Neural progenitor cell (in vitro differentiated cells): ENCODE measurements around the gene KHNYN. TPM values are rescaled to one million over a fixed set of nuclear protein-coding genes. Genes with fewer than 3 reads are reported as not detected.

Source experiments
- DNase-seq: peaks from one replicate; pipeline ENCODE4 v3.0.0-alpha.2; 2016; ENCODE audit warnings: low spot score
- H2AFZ ChIP-seq: fragments of 200-600 bp; sonication (generic); replicated peaks from 2 replicates; pipeline ENCODE4 v1.6.1; 2016; ENCODE audit warnings: antibody characterized with exemption
- H3F3A ChIP-seq: fragments of 200-600 bp; sonication (generic); 2 replicates; pipeline ENCODE4 v1.6.1; 2016; ENCODE audit warnings: antibody characterized with exemption, low read depth
- H3K27ac ChIP-seq: fragments of 200-600 bp; sonication (generic); 2 replicates; pipeline ENCODE4 v1.5.1; 2016; ENCODE audit warnings: mild to moderate bottlenecking
- H3K27me3 ChIP-seq: fragments of 200-600 bp; sonication (generic); 2 replicates; pipeline ENCODE4 v1.6.1; 2016; ENCODE audit warnings: mild to moderate bottlenecking, moderate library complexity
- H3K36me3 ChIP-seq: fragments of 200-600 bp; sonication (generic); 2 replicates; pipeline ENCODE4 v1.5.1; 2016
- H3K4me1 ChIP-seq: fragments of 200-600 bp; sonication (generic); 2 replicates; pipeline ENCODE4 v1.6.1; 2016; ENCODE audit warnings: mixed run types
- H3K4me2 ChIP-seq: fragments of 200-600 bp; sonication (generic); 2 replicates; pipeline ENCODE4 v1.6.1; 2016
- H3K4me3 ChIP-seq: fragments of 200-600 bp; sonication (generic); 2 replicates; pipeline ENCODE4 v1.5.1; 2016
- H3K79me2 ChIP-seq: fragments of 200-600 bp; sonication (generic); 2 replicates; pipeline ENCODE4 v1.6.1; 2016; ENCODE audit warnings: low read depth
- H3K9ac ChIP-seq: fragments of 200-600 bp; sonication (generic); 2 replicates; pipeline ENCODE4 v1.6.1; 2016
- H3K9me3 ChIP-seq: fragments of 200-600 bp; sonication (generic); 2 replicates; pipeline ENCODE4 v1.5.1; 2016; ENCODE audit warnings: low read depth
- H4K20me1 ChIP-seq: fragments of 200-600 bp; sonication (generic); 2 replicates; pipeline ENCODE4 v1.6.1; 2016; ENCODE audit warnings: low read depth
- H3K27ac Mint-ChIP-seq: 3 replicates; pipeline ENCODE4 v1.8.0; 2021; ENCODE audit warnings: mixed read lengths
- H3K27me3 Mint-ChIP-seq: 2 replicates; pipeline ENCODE4 v1.8.0; 2022; ENCODE audit warnings: low read depth, mild to moderate bottlenecking, inconsistent platforms, moderate library complexity, mixed read lengths; ENCODE audit not compliant: insufficient read depth
- H3K36me3 Mint-ChIP-seq: 3 replicates; pipeline ENCODE4 v1.8.0; 2021; ENCODE audit warnings: mixed read lengths
- H3K4me1 Mint-ChIP-seq: 3 replicates; pipeline ENCODE4 v1.8.0; 2021; ENCODE audit warnings: mixed read lengths
- H3K4me3 Mint-ChIP-seq: 3 replicates; pipeline ENCODE4 v1.8.0; 2021; ENCODE audit warnings: mild to moderate bottlenecking, moderate library complexity, mixed read lengths
- H3K9me3 Mint-ChIP-seq: 3 replicates; pipeline ENCODE4 v1.8.0; 2020; ENCODE audit warnings: mixed read lengths
- EZH2 ChIP-seq: fragments of 200-600 bp; sonication (generic); IDR thresholded peaks from 2 replicates; pipeline ENCODE4 v1.6.1; 2017; ENCODE audit warnings: antibody characterized with exemption, mild to moderate bottlenecking, moderate library complexity
- EZH2phosphoT487 ChIP-seq: fragments of 200-600 bp; sonication (generic); IDR thresholded peaks from 2 replicates; pipeline ENCODE4 v1.6.1; 2017; ENCODE audit warnings: antibody characterized with exemption
- total RNA-seq: library from RNA; depleted of rRNA; stranded (reverse); fragments of >200 nt; gene quantifications from 2 replicates; pipeline ENCODE4 v1.2.3, GENCODE V29; 2015; ENCODE audit warnings: low replicate concordance
- TF ChIP-seq, protein P1 (sequence below): fragments of 200-600 bp; sonication (generic); IDR thresholded peaks from 2 replicates; pipeline ENCODE4 v1.5.1; 2017; ENCODE audit warnings: antibody characterized with exemption, mild to moderate bottlenecking

Gene KHNYN
- total RNA-seq, 1 donor from 2014 or later: 20.4 TPM

DNA sequence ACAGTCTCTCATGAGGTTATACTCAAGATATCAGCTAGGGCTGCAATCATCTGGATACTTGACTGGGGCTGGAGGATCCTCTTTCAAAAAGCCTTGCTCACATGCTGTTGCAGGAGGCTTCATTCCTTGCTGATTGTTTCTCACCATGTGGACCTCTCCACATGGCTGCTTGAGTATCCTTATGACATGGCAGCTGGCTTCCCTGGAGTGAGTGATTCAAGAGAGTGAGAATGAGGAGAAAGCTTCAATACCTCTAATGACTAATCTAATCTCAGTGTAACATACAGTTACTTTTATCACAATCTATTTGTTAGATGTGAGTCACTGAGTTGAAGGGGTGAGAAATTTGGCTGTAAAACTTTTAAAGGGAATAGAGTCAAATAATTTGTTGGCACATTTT, 27.2 kb downstream of the KHNYN start:
- H3K27ac ChIP-seq: no peak overlapping the region
- H3K9me3 ChIP-seq: peaks cover 6% of the 10 kb centered on the region
- DNase-seq: no peak
- no peaks in the 10 kb centered on the region for H3K27me3 Mint-ChIP-seq
- no peak overlapping the region for H3K9ac ChIP-seq
- no peaks in the 10 kb centered on the region for H3K79me2 ChIP-seq
- H3K36me3 Mint-ChIP-seq: peaks cover 20% of the 10 kb centered on the region
- no peaks in the 10 kb centered on the region for H4K20me1 ChIP-seq
- H3K27ac Mint-ChIP-seq: no peak overlapping the region
- H3K4me3 Mint-ChIP-seq: no peak overlapping the region
- H3K9me3 Mint-ChIP-seq: peaks cover 10% of the 10 kb centered on the region
- H3K4me3 ChIP-seq: no peak overlapping the region
- TF ChIP-seq EZH2 (no peak), EZH2phosphoT487 (no peak)
- TF ChIP-seq, protein P1, sequence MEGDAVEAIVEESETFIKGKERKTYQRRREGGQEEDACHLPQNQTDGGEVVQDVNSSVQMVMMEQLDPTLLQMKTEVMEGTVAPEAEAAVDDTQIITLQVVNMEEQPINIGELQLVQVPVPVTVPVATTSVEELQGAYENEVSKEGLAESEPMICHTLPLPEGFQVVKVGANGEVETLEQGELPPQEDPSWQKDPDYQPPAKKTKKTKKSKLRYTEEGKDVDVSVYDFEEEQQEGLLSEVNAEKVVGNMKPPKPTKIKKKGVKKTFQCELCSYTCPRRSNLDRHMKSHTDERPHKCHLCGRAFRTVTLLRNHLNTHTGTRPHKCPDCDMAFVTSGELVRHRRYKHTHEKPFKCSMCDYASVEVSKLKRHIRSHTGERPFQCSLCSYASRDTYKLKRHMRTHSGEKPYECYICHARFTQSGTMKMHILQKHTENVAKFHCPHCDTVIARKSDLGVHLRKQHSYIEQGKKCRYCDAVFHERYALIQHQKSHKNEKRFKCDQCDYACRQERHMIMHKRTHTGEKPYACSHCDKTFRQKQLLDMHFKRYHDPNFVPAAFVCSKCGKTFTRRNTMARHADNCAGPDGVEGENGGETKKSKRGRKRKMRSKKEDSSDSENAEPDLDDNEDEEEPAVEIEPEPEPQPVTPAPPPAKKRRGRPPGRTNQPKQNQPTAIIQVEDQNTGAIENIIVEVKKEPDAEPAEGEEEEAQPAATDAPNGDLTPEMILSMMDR: no peak
- no peaks in the 10 kb centered on the region for H3K27me3 ChIP-seq
- no peaks in the 10 kb centered on the region for H3K36me3 ChIP-seq
- H2AFZ ChIP-seq: no peak overlapping the region
- H3F3A ChIP-seq: no peaks in the 10 kb centered on the region
- H3K4me2 ChIP-seq: no peak overlapping the region
- H3K4me1 Mint-ChIP-seq: no peaks in the 10 kb centered on the region
- H3K4me1 ChIP-seq: no peaks in the 10 kb centered on the region

DNA sequence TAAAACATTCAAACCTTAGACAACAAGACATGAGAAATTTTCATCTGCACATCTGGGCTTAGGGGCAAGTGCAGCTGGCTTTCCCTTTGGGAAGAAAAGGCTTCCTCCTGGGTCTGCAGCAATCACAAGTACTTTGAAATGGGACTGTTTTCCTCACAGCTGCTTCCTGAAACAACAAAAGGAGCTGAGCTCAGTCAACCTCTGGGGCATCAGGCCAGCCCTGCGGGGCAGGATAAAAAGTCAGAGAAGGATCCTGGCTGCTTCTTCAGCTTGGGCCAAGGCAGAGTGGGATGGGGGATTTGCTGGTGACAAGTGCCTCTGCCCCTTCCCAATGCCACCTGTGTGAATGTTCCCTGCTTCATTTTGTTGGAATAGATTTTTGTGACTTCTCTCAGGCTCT, 29.0 kb downstream of the KHNYN start:
- Mint-ChIP-seq H3K4me3 (no peak overlapping the region), H3K27me3 (no peaks in the 10 kb centered on the region), H3K27ac (no peak overlapping the region), H3K4me1 (no peaks in the 10 kb centered on the region), H3K36me3 (peaks cover 13% of the 10 kb centered on the region), H3K9me3 (peaks cover 9% of the 10 kb centered on the region)
- no peak for DNase-seq
- Histone ChIP-seq H2AFZ (no peak overlapping the region), H3K79me2 (no peaks in the 10 kb centered on the region), H3K36me3 (no peaks in the 10 kb centered on the region), H3K4me2 (no peak overlapping the region), H4K20me1 (no peaks in the 10 kb centered on the region), H3K4me3 (no peak overlapping the region), H3F3A (no peaks in the 10 kb centered on the region), H3K27ac (no peak overlapping the region), H3K9ac (no peak overlapping the region), H3K9me3 (peaks cover 6% of the 10 kb centered on the region), H3K4me1 (no peaks in the 10 kb centered on the region), H3K27me3 (no peaks in the 10 kb centered on the region)
- TF ChIP-seq EZH2 (no peak), EZH2phosphoT487 (no peak)
- TF ChIP-seq, protein P1: no peak

DNA sequence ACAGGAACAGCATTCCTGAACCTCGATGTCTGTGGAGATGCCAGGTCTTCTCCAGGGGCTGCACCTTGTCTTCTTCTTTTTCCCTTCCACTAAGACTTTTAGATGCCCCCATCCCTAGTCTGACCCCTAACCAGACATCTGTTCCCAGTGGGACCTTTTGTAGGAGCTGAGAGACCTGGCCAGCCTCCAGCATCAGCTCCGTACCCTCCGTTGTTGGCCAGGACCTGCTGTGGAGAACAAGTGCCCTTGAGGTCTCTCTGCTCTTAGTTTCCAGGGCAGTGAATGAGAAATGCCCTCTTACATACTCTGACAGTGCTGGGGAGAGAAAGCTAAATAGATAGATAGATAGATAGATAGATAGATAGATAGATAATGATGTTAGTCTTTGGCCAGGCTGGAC, 29.6 kb downstream of the KHNYN start:
- Histone ChIP-seq H3K4me2 (no peak overlapping the region), H3K4me1 (no peaks in the 10 kb centered on the region), H3K27ac (no peak overlapping the region), H3K36me3 (no peaks in the 10 kb centered on the region), H3K9ac (no peak overlapping the region), H3K79me2 (no peaks in the 10 kb centered on the region), H3K27me3 (no peaks in the 10 kb centered on the region), H3F3A (no peaks in the 10 kb centered on the region), H4K20me1 (no peaks in the 10 kb centered on the region), H3K4me3 (no peak overlapping the region), H3K9me3 (peaks cover 6% of the 10 kb centered on the region), H2AFZ (no peak overlapping the region)
- no peaks in the 10 kb centered on the region for H3K27me3 Mint-ChIP-seq
- TF ChIP-seq EZH2: no peak
- no peak for TF ChIP-seq EZH2phosphoT487
- no peaks in the 10 kb centered on the region for H3K4me1 Mint-ChIP-seq
- H3K4me3 Mint-ChIP-seq: no peak overlapping the region
- peaks cover 4% of the 10 kb centered on the region for H3K9me3 Mint-ChIP-seq
- peaks cover 7% of the 10 kb centered on the region for H3K36me3 Mint-ChIP-seq
- no peak for DNase-seq
- no peak overlapping the region for H3K27ac Mint-ChIP-seq

DNA sequence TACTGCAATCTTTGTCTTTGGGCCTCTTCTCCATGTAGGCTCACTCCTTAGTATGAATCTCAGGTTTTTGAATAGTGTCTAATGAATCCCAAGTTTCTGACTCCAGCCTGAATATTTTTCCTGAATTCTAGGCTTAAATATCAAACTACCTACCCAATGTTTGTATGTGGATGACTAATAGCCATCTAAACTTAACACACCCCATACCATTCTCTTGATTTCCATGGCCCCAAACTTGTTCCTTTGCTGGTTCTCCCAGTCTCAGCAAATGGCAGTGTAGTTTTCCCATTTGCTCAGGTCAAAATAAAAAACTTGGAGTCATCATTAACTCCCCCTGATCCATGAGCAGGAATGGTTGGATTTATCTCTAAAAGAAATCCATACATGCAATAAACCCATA, 31.6 kb downstream of the KHNYN start:
- Histone ChIP-seq H3K4me1 (no peaks in the 10 kb centered on the region), H3K9ac (no peak overlapping the region), H3K27me3 (no peaks in the 10 kb centered on the region), H3K4me2 (no peak overlapping the region), H4K20me1 (no peaks in the 10 kb centered on the region), H2AFZ (no peak overlapping the region), H3K9me3 (no peaks in the 10 kb centered on the region), H3F3A (no peaks in the 10 kb centered on the region), H3K4me3 (no peak overlapping the region), H3K27ac (no peak overlapping the region), H3K36me3 (no peaks in the 10 kb centered on the region), H3K79me2 (no peaks in the 10 kb centered on the region)
- Mint-ChIP-seq H3K9me3 (no peaks in the 10 kb centered on the region), H3K4me3 (no peak overlapping the region), H3K36me3 (peaks cover 3% of the 10 kb centered on the region), H3K4me1 (no peaks in the 10 kb centered on the region), H3K27ac (no peak overlapping the region), H3K27me3 (no peaks in the 10 kb centered on the region)
- TF ChIP-seq, protein P1: no peak
- no peak for TF ChIP-seq EZH2
- TF ChIP-seq EZH2phosphoT487: no peak
- DNase-seq: no peak
